GM10847 (cell line): ENCODE measurements around the gene NPIPB6.

Experiments
- POLR2A ChIP-seq: IDR thresholded peaks from 2 replicates; pipeline ENCODE4 v1.6.1; 2011; ENCODE audit not compliant: insufficient read length; ENCODE audit errors: extremely low read depth

The NPIPB6 gene

GRCh38 chr16:28294201-28294600 lies 69.1 kb downstream of the NPIPB6 start:
- no peak for TF ChIP-seq POLR2A

DNA sequence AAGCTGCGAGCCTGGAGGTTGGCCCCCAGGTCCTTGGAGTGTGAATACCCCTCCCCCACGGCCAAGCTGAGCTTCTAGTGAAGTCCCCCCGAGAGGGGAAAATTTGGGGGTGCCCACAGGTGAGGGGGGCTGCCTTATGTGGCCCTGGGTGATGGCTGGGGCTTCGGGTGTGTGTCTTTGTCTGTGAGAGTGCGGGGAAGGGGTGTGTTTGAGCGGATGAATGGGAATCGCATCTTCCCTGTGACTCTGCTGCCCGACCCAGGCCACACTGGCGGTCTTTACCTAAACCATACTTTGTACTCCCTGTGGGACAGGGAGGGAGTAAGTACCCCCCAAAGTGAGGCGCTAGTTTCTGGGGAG lies 69.7 kb downstream of the NPIPB6 start:
- no peak for TF ChIP-seq POLR2A

GRCh38 chr16:28292731-28293600 lies 70.3 kb downstream of the NPIPB6 start:
- TF ChIP-seq POLR2A: no peak
